A549 (cell line): ENCODE results near the gene CDH18.

Experiments used
- BHLHE40 ChIP-seq: IDR thresholded peaks from 2 replicates; pipeline ENCODE4 v1.6.1; 2012; ENCODE audit warnings: low read depth, low read length, inconsistent platforms
- CBX8 ChIP-seq: fragments of 200-600 bp; sonication (generic); IDR thresholded peaks from 2 replicates; pipeline ENCODE4 v1.6.1; 2016
- CEBPB ChIP-seq, 2 experiments: fragments of >200 bp in 1 of 2; sonication (Bioruptor Twin) in 1 of 2; formaldehyde crosslinking in 1 of 2; IDR thresholded peaks; 2 replicates each; pipeline ENCODE4 v1.6.1; 2012 to 2016
- CTCF ChIP-seq: fragments of >200 bp; sonication (Bioruptor Twin); formaldehyde crosslinking; IDR thresholded peaks from 3 replicates; pipeline ENCODE4 v1.5.1; 2016
- EP300 ChIP-seq, 2 experiments: fragments of >200 bp; sonication (Bioruptor Twin); formaldehyde crosslinking; IDR thresholded peaks; 2 replicates in 1 of 2; 3 replicates in 1 of 2; pipeline ENCODE4 v1.6.1; 2016 to 2017
- ESRRA ChIP-seq: fragments of 150-350 bp; IDR thresholded peaks from 2 replicates; pipeline ENCODE4 v1.6.1; 2014; ENCODE audit warnings: mild to moderate bottlenecking, low read length, borderline replicate concordance
- HDAC2 ChIP-seq: fragments of 200-600 bp; sonication (generic); IDR thresholded peaks from 2 replicates; pipeline ENCODE4 v1.6.1; 2016
- JUNB ChIP-seq: fragments of >200 bp; sonication (Bioruptor Twin); formaldehyde crosslinking; IDR thresholded peaks from 2 replicates; pipeline ENCODE4 v1.6.1; 2016
- NPAS2 ChIP-seq: fragments of 250-450 bp; sonication (Bioruptor Pico); IDR thresholded peaks from 2 replicates; pipeline ENCODE4 v1.8.0; 2022; ENCODE audit warnings: mild to moderate bottlenecking, moderate library complexity, borderline replicate concordance
- POLR2A ChIP-seq: IDR thresholded peaks from 2 replicates; pipeline ENCODE4 v1.6.1; 2012; ENCODE audit warnings: mild to moderate bottlenecking, low read length
- POLR2AphosphoS2 ChIP-seq: conservative IDR thresholded peaks from 2 replicates; pipeline ENCODE4 v1.6.1; 2012; ENCODE audit warnings: low read length, improper control_type of control experiment, inconsistent platforms
- RAD21 ChIP-seq, 2 experiments: fragments of >200 bp in 1 of 2; sonication (Bioruptor Twin) in 1 of 2; formaldehyde crosslinking in 1 of 2; IDR thresholded peaks in 1 of 2; conservative IDR thresholded peaks in 1 of 2; 2 replicates in 1 of 2; 3 replicates in 1 of 2; pipeline ENCODE4 v1.6.1; 2012 to 2018; ENCODE audit warnings: inconsistent platforms in 1 of 2
- TF ChIP-seq, protein P1 (sequence below): fragments of >200 bp; sonication (Bioruptor Twin); formaldehyde crosslinking; IDR thresholded peaks from 3 replicates; pipeline ENCODE4 v1.6.1; 2016
- TF ChIP-seq, protein P2 (sequence below): fragments of 450-650 bp; IDR thresholded peaks from 2 replicates; pipeline ENCODE4 v1.6.1; 2014; ENCODE audit warnings: antibody characterized with exemption

- TF ChIP-seq CTCF (no peak), CEBPB (IDR thresholded peaks at IDR 0.05) (no peak), POLR2A (no peak), HDAC2 (no peak), POLR2AphosphoS2 (no peak), ESRRA (no peak), RAD21 (conservative IDR thresholded peaks at IDR 0.05 in 1 of 2, IDR thresholded peaks at IDR 0.05 in 1 of 2) (no peak), JUNB (no peak), NPAS2 (CRISPR knock-in tag) (no peak), EP300 (IDR thresholded peaks at IDR 0.05) (no peak), CBX8 (no peak), BHLHE40 (no peak)
- TF ChIP-seq, protein P1, sequence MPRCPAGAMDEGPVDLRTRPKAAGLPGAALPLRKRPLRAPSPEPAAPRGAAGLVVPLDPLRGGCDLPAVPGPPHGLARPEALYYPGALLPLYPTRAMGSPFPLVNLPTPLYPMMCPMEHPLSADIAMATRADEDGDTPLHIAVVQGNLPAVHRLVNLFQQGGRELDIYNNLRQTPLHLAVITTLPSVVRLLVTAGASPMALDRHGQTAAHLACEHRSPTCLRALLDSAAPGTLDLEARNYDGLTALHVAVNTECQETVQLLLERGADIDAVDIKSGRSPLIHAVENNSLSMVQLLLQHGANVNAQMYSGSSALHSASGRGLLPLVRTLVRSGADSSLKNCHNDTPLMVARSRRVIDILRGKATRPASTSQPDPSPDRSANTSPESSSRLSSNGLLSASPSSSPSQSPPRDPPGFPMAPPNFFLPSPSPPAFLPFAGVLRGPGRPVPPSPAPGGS, result no peak
- TF ChIP-seq, protein P2, sequence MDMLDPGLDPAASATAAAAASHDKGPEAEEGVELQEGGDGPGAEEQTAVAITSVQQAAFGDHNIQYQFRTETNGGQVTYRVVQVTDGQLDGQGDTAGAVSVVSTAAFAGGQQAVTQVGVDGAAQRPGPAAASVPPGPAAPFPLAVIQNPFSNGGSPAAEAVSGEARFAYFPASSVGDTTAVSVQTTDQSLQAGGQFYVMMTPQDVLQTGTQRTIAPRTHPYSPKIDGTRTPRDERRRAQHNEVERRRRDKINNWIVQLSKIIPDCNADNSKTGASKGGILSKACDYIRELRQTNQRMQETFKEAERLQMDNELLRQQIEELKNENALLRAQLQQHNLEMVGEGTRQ, result no peak
Measured at GRCh38 chr5:19960451-19960850, 27.5 kb downstream of the CDH18 start.
